Uterine smooth muscle cell (primary cell): ENCODE measurements around the gene DEXI. TPM values are rescaled to one million over a fixed set of nuclear protein-coding genes. Genes with fewer than 3 reads are reported as not detected.

Experiments used
- total RNA-seq: library from RNA; depleted of rRNA; stranded (reverse); fragments of >200 nt; gene quantifications from 2 replicates; pipeline ENCODE4 v1.2.3, GENCODE V29; 2014

DEXI gene
- 45.5 and 52.0 TPM in 2 replicates for total RNA-seq

DNA sequence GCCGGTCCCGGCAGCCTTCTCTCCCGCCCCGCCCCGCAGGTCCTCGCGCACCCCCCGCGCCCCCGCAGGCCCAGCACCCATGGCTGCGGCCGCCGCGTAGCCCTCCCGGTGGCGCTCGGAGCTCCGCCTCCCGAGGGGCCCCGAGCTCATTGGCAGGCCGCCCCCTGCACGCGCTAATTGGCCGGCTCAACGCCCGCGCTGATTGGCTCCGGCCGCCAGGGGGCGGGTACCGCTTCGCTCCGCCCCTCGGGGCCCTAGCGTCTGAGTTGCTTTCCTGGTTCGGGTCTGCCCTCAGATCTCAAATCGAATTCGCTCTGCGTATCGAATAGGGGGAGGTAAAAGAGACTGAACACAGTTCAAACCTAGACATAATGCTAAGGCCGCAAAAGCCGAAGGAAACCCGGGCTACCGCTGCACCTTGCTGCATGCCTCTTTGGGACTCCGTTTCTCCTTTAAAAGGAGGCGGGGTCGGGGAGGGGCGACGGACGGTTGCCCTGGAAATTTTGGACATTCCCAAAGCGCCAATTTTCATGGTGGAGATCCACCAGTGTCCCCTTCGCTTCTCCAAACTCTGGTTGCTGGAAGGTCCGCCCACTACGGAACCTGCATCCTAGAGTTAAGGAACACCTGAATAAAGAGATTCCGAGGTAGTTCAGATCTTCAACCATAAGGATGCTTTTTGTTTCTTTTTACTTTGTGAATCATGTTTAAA, at the start of gene DEXI:
DEXI (minus strand) TSS at position 117 of the 712 bp plus-strand sequence. CDS start 463 bp downstream, outside the sequence.

DNA sequence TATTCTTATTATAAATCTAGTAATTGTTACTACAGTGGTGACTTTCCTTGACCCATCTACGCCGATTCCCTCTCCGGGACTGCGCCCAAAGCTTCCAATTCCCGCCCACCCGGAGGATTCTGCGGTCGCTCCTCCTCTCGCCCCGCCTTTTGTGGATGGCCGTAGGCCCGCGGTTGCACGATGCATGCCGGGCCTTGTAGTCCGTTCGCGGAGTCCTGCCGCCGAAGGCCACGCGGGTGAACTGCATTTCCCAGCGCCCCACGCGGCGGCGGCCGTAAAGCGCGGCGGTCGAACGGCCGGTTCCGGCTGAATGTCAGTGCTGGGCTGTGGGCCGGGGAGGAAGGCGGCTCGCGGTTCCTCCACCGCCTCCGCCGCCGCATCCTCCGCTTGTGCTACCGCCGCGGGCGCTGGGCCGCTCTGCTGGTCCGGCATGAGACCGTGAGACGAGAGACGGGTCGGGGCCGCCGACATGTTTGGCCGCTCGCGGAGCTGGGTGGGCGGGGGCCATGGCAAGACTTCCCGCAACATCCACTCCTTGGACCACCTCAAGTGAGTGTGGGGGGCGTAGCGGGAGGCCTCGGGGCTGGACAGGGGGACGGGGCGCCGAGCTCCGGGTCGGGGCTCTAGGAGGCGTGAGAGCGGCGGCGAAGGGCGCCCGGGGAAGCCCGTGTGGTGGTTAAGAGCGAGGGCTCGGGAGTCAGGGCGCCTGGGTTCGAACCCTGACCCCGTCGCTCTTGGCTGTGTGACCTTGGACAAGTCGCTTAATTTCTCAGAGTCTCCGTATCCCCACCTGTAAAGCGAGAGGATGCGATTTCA, 2.2 kb upstream of the DEXI start, which contains the start of gene CLEC16A:
CLEC16A (plus strand) TSS at position 316 of the 816 bp plus-strand sequence; CDS start at position 470, 154 bp downstream.

Other genes starting within 250 kb of the DEXI start
- gene TEKT5, start 247.5 kb downstream of the DEXI start, total RNA-seq: not detected in 2 replicates
- 18.4 and 29.2 TPM in 2 replicates for gene NUBP1, start 198.6 kb downstream of the DEXI start, total RNA-seq
- 0.12 TPM in 1 of 2 replicates, not detected in the other for gene TVP23A, start 123.7 kb downstream of the DEXI start, total RNA-seq
- under 0.01 and 0.22 TPM in 2 replicates for gene CIITA, start 65.3 kb downstream of the DEXI start, total RNA-seq
- gene CLEC16A, start 2.1 kb upstream of the DEXI start, total RNA-seq: 19.4 and 20.1 TPM in 2 replicates